Limb (tissue), 2 donors: ENCODE measurements around the gene SSBP3.
"Not testable (repeated sequence)": the region's sequence is repeated elsewhere in the genome, so short reads cannot be mapped to it uniquely, and the experiment has no call there.

ENCODE experiments used
- DNase-seq, 2 donors: peaks; one replicate each; pipeline ENCODE4 v3.0.0-alpha.2; 2016; ENCODE audit errors: extremely low spot score in 2 of 2

SSBP3 gene

GRCh38 chr1:54247863-54248515 lies 158.2 kb downstream of the SSBP3 start:
- DNase-seq, result no peak

- no peak for DNase-seq
Measured at GRCh38 chr1:54246116-54246721, 160.0 kb downstream of the SSBP3 start.

- no peak for DNase-seq
Measured at GRCh38 chr1:54245501-54245900, 160.7 kb downstream of the SSBP3 start.

GRCh38 chr1:54244655-54245054 lies 161.5 kb downstream of the SSBP3 start:
- no peak for DNase-seq

GRCh38 chr1:54243022-54243421 lies 163.2 kb downstream of the SSBP3 start:
- no peak for DNase-seq

GRCh38 chr1:54241364-54241763 lies 164.8 kb downstream of the SSBP3 start:
- DNase-seq, result no peak

GRCh38 chr1:54240741-54241335 lies 165.4 kb downstream of the SSBP3 start:
- DNase-seq, result no peak

- DNase-seq, result peak in 1 of 2 donors; percentile 33
Measured at GRCh38 chr1:54239631-54240031, 166.6 kb downstream of the SSBP3 start.

- no peak for DNase-seq
Measured at GRCh38 chr1:54239035-54239383, 167.2 kb downstream of the SSBP3 start.

GRCh38 chr1:54238353-54239034 lies 167.7 kb downstream of the SSBP3 start:
- no peak for DNase-seq

GRCh38 chr1:54237586-54237985 lies 168.6 kb downstream of the SSBP3 start:
- DNase-seq, result no peak

- no peak for DNase-seq
Measured at GRCh38 chr1:54234284-54234683, 171.9 kb downstream of the SSBP3 start.

GRCh38 chr1:54233196-54233595 lies 173.0 kb downstream of the SSBP3 start:
- DNase-seq, result not testable (repeated sequence)

- no peak for DNase-seq
Measured at GRCh38 chr1:54230507-54231339, 175.5 kb downstream of the SSBP3 start.

- DNase-seq, result no peak
Measured at GRCh38 chr1:54229281-54229891, 176.8 kb downstream of the SSBP3 start.

- DNase-seq, result no peak
Measured at GRCh38 chr1:54228638-54229079, 177.5 kb downstream of the SSBP3 start.

GRCh38 chr1:54227891-54228310 lies 178.3 kb downstream of the SSBP3 start:
- DNase-seq, result no peak

GRCh38 chr1:54227091-54227602 lies 179.0 kb downstream of the SSBP3 start:
- DNase-seq, result no peak

GRCh38 chr1:54225986-54226559 lies 180.1 kb downstream of the SSBP3 start:
- no peak for DNase-seq

GRCh38 chr1:54225378-54225777 lies 180.8 kb downstream of the SSBP3 start:
- DNase-seq, result no peak
